ENCODE results near the gene S100A12.

The S100A12 gene

DNA sequence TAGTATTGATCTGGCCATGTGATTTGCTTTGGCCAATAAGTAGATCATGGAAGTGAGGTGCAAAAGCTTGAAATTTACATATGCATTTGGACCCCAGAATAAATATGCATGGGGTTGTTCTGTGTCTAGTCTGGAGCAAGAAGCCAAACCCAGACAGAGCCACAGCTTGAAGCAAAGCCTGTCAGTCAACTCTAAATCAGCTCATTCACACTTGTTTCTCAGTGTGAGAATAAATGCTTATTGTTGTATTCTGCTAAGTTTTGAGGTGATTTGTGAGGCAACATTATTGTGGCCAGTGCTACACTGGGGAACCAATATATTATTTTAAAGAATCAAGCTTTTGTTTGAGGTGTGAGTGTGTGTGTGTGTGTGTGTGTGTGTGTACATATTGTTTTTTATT is 50.5 kb downstream of the S100A12 start:
- no peak for DNase-seq (ENCODE audit: low read depth)

Data from activated T-helper 9 cell treated with anti-CD3 and anti-CD28 coated beads, Interleukin-2, amount 50 U/mL, for 16 hours (primary cell).